Muscle of leg (tissue), 11 donors: ENCODE data around the gene NPC2. TPM values are rescaled to one million over a fixed set of nuclear protein-coding genes. Genes with fewer than 3 reads are reported as not detected.

ENCODE experiments used
- DNase-seq: peaks from one replicate; pipeline ENCODE4 v3.0.0; 2013
- H3K27ac ChIP-seq: one replicate; pipeline ENCODE4 v1.5.1; 2013; ENCODE audit warnings: mild to moderate bottlenecking, low read length, control low read depth
- H3K27me3 ChIP-seq: one replicate; pipeline ENCODE4 v1.6.1; 2013; ENCODE audit warnings: low read length; ENCODE audit not compliant: control insufficient read depth, insufficient read depth
- H3K36me3 ChIP-seq: one replicate; pipeline ENCODE4 v1.6.1; 2013; ENCODE audit warnings: low read length; ENCODE audit not compliant: control insufficient read depth, insufficient read depth
- H3K4me1 ChIP-seq: one replicate; pipeline ENCODE4 v1.6.1; 2013; ENCODE audit warnings: low read length; ENCODE audit not compliant: control insufficient read depth, insufficient read depth
- H3K4me3 ChIP-seq: one replicate; pipeline ENCODE4 v1.5.1; 2013; ENCODE audit warnings: low read length, control low read depth
- H3K9me3 ChIP-seq: replicated peaks from 2 replicates; pipeline ENCODE4 v1.6.1; 2013; ENCODE audit warnings: low read depth, low read length; ENCODE audit not compliant: control insufficient read depth
- WGBS: methylation state at CpG from one replicate; pipeline ENCODE4 v1.1.5; 2013; ENCODE audit warnings: missing lambda C conversion rate; ENCODE audit not compliant: insufficient coverage; 5-methylcytosine and 5-hydroxymethylcytosine counted together
- polyA plus RNA-seq, 8 donors: library from polyadenylated mRNA; unstranded; fragments of 120-200 nt; gene quantifications; one replicate each; pipeline versions ENCODE4 v1.2.1 to v1.2.3, GENCODE V29; 2013; ENCODE audit warnings: inconsistent platforms in 1 of 8, low replicate concordance in 1 of 8; ENCODE audit not compliant: insufficient read length in 8 of 8, insufficient read depth in 1 of 8
- total RNA-seq: library from RNA; stranded (reverse); fragments of 120-200 nt; gene quantifications from one replicate; pipeline ENCODE4 v1.2.4, GENCODE V29; 2013

Gene NPC2
- total and polyA plus RNA-seq, 9 donors, result 81.0 to 147 (median 97.2) TPM

- 60% methylated on average over 1 of the region's 3 CpGs for WGBS
- Histone ChIP-seq H3K27me3 (no peaks in the 10 kb centered on the region), H3K36me3 (peaks cover 32% of the 10 kb centered on the region), H3K4me1 (peaks cover 2% of the 10 kb centered on the region), H3K9me3 (no peaks in the 10 kb centered on the region), H3K4me3 (no peak overlapping the region), H3K27ac (no peak overlapping the region)
- DNase-seq, result no peak
Measured at GRCh38 chr14:74476607-74477006, 16.5 kb downstream of the NPC2 start.

DNA sequence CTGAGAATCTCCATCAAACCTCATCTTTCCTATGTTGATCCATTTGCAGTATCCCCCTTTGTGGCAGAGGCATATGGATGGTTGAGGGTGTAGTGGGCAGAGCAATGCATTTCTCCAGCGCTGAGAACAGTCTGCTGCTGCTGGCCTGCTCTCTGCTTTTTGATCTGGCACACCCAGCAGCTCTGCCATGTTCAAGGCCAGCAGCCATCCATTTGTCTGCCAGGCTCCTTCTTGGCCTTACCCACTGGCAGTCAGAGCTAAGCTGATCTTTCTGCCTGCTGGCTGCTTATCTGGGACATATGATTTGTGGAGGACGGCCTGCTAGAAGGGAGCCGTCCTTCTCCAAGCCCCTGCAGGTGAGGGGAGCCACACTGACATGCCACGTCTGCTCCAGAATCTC is 17.0 kb downstream of the NPC2 start:
- H3K4me1 ChIP-seq, result peaks cover 2% of the 10 kb centered on the region
- DNase-seq, result no peak
- H3K4me3 ChIP-seq, result no peak overlapping the region
- no peaks in the 10 kb centered on the region for H3K27me3 ChIP-seq
- WGBS, result 83% methylated on average over 2 of the region's 4 CpGs
- no peaks in the 10 kb centered on the region for H3K9me3 ChIP-seq
- peaks cover 30% of the 10 kb centered on the region for H3K36me3 ChIP-seq
- H3K27ac ChIP-seq, result no peak overlapping the region

- Histone ChIP-seq H3K9me3 (no peaks in the 10 kb centered on the region), H3K4me3 (no peak overlapping the region), H3K27me3 (no peaks in the 10 kb centered on the region), H3K27ac (no peak overlapping the region), H3K4me1 (peaks cover 2% of the 10 kb centered on the region), H3K36me3 (peaks cover 30% of the 10 kb centered on the region)
- DNase-seq, result no peak
- no CpG with 5 or more reads among the region's 3 CpGs for WGBS
Measured at GRCh38 chr14:74475678-74476077, 17.4 kb downstream of the NPC2 start.

GRCh38 chr14:74474376-74474775 is 18.7 kb downstream of the NPC2 start:
- no CpG with 5 or more reads among the region's 2 CpGs for whole genome bisulfite sequencing
- H3K36me3 ChIP-seq, result peaks cover 26% of the 10 kb centered on the region
- peaks cover 2% of the 10 kb centered on the region for H3K4me1 ChIP-seq
- H3K27me3 ChIP-seq, result no peaks in the 10 kb centered on the region
- H3K4me3 ChIP-seq, result no peak overlapping the region
- peak; percentile 27 for DNase-seq
- no peak overlapping the region for H3K27ac ChIP-seq
- H3K9me3 ChIP-seq, result no peaks in the 10 kb centered on the region

DNA sequence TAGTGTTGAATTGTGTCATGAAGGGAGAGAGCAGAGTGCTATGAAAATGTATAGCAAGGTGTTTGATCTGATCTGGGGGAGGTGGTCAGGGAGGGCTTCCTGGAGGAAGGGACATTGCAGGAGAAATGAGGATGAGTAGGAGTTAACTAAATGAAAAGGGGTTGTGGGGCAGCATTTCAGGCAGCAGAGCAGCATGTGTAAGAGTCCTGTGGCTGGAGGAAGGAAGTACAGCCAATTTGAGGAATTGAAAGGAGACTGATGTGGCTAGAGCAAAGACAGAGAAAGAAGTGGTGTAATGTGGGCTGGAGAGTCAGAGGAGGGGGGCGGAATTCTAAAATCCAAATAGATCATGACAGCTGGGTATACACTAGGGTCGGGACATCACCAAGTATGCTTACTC is 20.5 kb downstream of the NPC2 start:
- no peak overlapping the region for H3K4me3 ChIP-seq
- H3K27me3 ChIP-seq, result no peaks in the 10 kb centered on the region
- no peaks in the 10 kb centered on the region for H3K9me3 ChIP-seq
- WGBS, result no CpG with 5 or more reads among the region's 2 CpGs
- H3K36me3 ChIP-seq, result peaks cover 23% of the 10 kb centered on the region
- peaks cover 2% of the 10 kb centered on the region for H3K4me1 ChIP-seq
- H3K27ac ChIP-seq, result no peak overlapping the region
- no peak for DNase-seq

GRCh38 chr14:74469548-74470518 is 23.3 kb downstream of the NPC2 start:
- Histone ChIP-seq H3K27me3 (no peaks in the 10 kb centered on the region), H3K36me3 (peaks cover 20% of the 10 kb centered on the region), H3K9me3 (no peaks in the 10 kb centered on the region), H3K27ac (no peak overlapping the region), H3K4me1 (peaks cover 2% of the 10 kb centered on the region), H3K4me3 (no peak overlapping the region)
- WGBS, result 56% methylated on average over 3 of the region's 7 CpGs
- no peak for DNase-seq

GRCh38 chr14:74468513-74468912 is 24.6 kb downstream of the NPC2 start:
- peaks cover 9% of the 10 kb centered on the region for H3K36me3 ChIP-seq
- no peaks in the 10 kb centered on the region for H3K4me1 ChIP-seq
- no peaks in the 10 kb centered on the region for H3K9me3 ChIP-seq
- 91% methylated on average over 3 of the region's 3 CpGs for WGBS
- H3K27ac ChIP-seq, result no peak overlapping the region
- no peaks in the 10 kb centered on the region for H3K27me3 ChIP-seq
- H3K4me3 ChIP-seq, result no peak overlapping the region
- DNase-seq, result no peak

DNA sequence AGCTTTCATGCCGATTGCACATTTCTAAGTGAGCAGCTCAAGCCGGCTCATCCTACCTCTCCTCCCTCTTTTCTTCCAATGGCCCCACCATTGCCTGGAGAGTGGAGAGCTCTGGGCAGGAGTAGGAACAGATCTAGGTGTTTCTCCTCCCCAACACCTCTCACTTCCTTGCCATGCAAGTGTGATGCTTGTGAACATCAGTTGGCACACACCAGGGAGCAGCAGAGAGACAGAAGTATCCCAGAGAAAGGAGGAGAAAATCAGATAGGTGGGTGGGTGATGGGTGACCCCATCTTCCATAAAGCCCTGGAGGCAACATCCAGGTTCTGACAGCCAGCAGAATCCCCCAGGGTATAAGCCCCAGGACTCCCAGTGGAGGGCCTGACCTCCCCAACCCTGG is 27.8 kb downstream of the NPC2 start:
- Histone ChIP-seq H3K36me3 (no peaks in the 10 kb centered on the region), H3K9me3 (no peaks in the 10 kb centered on the region), H3K4me3 (no peak overlapping the region), H3K27ac (no peak overlapping the region), H3K27me3 (no peaks in the 10 kb centered on the region), H3K4me1 (no peaks in the 10 kb centered on the region)
- no CpG with 5 or more reads among the region's 2 CpGs for WGBS
- DNase-seq, result no peak

DNA sequence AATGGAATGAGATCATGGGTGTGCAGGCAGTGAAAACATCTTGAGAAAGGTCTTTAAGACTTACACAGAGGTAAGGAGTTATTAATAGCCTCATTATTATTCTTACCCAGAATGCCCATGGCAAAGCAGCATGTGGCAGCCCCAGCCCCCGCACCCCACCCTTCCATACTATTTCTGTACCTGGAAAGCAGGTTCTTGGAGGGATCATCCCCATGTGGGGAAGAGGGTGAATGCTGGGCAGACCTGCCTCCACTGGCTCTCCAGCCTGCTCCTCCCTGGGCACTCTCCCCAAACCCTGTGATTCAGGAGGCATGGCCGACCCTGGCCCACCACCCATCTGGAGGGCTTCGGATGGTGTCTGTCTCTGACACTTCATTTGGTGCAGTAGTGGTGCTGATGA is 28.3 kb downstream of the NPC2 start:
- H3K4me1 ChIP-seq, result no peaks in the 10 kb centered on the region
- no peak for DNase-seq
- H3K36me3 ChIP-seq, result no peaks in the 10 kb centered on the region
- H3K4me3 ChIP-seq, result no peak overlapping the region
- H3K9me3 ChIP-seq, result no peaks in the 10 kb centered on the region
- no peaks in the 10 kb centered on the region for H3K27me3 ChIP-seq
- WGBS, result no CpG with 5 or more reads among the region's 3 CpGs
- H3K27ac ChIP-seq, result no peak overlapping the region

- Histone ChIP-seq H3K36me3 (no peaks in the 10 kb centered on the region), H3K4me3 (no peak overlapping the region), H3K27me3 (no peaks in the 10 kb centered on the region), H3K9me3 (no peaks in the 10 kb centered on the region), H3K27ac (no peak overlapping the region), H3K4me1 (no peaks in the 10 kb centered on the region)
- WGBS, result 67% methylated on average over 4 of the region's 5 CpGs
- no peak for DNase-seq
Measured at GRCh38 chr14:74463697-74464096, 29.4 kb downstream of the NPC2 start.
